OCI-LY1 (cell line): ENCODE measurements around the gene FTSJ3.

ENCODE experiments used
- EZH2 ChIP-seq: fragments of 200-600 bp; sonication (generic), shearing (Covaris generic); IDR thresholded peaks from 2 replicates; pipeline ENCODE4 v1.8.0; 2017; ENCODE audit warnings: borderline replicate concordance, mixed run types, mild to moderate bottlenecking, antibody characterized with exemption, low read length, moderate library complexity, mixed read lengths
- TF ChIP-seq, protein P1 (sequence below): fragments of 200-600 bp; sonication (generic), shearing (Covaris generic); IDR thresholded peaks from 2 replicates; pipeline ENCODE4 v1.5.1; 2017; ENCODE audit warnings: mild to moderate bottlenecking, antibody characterized with exemption, low read length, moderate library complexity, mixed read lengths

DNA sequence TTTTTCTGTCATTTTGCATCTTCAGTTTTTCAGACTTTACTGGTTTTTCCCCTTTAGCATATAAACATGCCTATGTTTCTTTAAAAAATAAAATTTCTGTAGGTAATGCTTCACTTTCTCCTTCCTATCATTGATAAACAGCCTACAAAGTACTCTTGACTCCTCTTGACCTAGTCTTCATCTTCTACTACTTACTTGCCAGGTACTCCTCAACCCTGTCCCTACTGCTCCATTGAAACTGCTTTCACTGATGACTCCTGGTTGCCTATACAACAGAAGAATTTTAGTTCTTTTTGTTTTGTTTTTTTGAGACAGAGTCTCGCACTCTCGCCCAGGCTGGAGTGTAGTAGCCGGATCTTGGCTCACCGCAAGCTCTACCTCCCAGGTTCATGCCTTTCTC is 46.5 kb downstream of the FTSJ3 start:
- TF ChIP-seq EZH2 = no peak
- TF ChIP-seq, protein P1, sequence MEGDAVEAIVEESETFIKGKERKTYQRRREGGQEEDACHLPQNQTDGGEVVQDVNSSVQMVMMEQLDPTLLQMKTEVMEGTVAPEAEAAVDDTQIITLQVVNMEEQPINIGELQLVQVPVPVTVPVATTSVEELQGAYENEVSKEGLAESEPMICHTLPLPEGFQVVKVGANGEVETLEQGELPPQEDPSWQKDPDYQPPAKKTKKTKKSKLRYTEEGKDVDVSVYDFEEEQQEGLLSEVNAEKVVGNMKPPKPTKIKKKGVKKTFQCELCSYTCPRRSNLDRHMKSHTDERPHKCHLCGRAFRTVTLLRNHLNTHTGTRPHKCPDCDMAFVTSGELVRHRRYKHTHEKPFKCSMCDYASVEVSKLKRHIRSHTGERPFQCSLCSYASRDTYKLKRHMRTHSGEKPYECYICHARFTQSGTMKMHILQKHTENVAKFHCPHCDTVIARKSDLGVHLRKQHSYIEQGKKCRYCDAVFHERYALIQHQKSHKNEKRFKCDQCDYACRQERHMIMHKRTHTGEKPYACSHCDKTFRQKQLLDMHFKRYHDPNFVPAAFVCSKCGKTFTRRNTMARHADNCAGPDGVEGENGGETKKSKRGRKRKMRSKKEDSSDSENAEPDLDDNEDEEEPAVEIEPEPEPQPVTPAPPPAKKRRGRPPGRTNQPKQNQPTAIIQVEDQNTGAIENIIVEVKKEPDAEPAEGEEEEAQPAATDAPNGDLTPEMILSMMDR = no peak
